Loucy (cell line): ENCODE results near the gene MEF2A.

Experiments
- EZH2phosphoT487 ChIP-seq: fragments of 200-600 bp; IDR thresholded peaks from 2 replicates; pipeline ENCODE4 v1.6.1; 2018; ENCODE audit warnings: antibody characterized with exemption, mild to moderate bottlenecking, moderate library complexity, borderline replicate concordance
- TF ChIP-seq, protein P1 (sequence below): fragments of 200-600 bp; sonication (generic); conservative IDR thresholded peaks from 2 replicates; pipeline ENCODE4 v1.5.1; 2014; ENCODE audit warnings: mild to moderate bottlenecking, antibody characterized with exemption, low read length

DNA sequence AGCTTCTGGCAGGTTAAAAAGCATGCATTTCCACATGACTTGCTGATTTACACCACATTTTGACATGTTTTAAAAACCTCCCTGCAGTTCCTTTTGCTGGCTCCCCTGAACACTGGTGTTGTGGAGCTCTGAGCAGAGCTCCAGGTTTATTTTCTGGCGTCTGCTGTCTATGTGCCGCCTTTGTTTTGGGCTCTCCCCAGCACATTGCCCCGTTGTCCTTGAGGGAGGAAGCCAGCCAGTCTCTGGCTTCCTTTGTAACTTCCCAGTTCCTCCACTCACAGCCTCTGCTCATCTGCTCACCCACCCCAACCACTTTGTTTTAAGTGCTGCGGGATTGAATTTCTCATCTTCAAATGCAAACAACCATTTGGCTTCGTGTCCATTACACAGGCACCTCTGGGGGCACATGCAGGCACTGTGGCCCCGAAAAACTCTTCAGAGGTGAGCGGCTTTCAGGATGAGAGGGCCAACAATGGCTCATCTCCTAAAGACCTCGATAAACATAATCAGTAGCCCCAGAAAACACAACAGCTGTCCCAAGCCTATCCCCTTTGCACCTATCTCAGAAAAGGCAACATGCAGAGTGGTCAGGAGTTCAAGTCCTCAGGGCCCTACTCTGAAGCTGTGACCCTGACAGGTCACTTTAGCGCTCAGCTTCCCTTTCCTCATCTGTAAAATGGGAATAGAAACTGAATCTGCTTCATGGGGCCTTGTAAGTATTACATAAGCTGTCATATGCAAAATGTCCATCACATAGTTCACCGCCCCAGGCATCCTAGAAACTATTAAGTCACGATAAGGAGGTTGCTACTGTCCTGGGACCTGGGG is 1.3 kb upstream of the MEF2A start:
- TF ChIP-seq, protein P1, sequence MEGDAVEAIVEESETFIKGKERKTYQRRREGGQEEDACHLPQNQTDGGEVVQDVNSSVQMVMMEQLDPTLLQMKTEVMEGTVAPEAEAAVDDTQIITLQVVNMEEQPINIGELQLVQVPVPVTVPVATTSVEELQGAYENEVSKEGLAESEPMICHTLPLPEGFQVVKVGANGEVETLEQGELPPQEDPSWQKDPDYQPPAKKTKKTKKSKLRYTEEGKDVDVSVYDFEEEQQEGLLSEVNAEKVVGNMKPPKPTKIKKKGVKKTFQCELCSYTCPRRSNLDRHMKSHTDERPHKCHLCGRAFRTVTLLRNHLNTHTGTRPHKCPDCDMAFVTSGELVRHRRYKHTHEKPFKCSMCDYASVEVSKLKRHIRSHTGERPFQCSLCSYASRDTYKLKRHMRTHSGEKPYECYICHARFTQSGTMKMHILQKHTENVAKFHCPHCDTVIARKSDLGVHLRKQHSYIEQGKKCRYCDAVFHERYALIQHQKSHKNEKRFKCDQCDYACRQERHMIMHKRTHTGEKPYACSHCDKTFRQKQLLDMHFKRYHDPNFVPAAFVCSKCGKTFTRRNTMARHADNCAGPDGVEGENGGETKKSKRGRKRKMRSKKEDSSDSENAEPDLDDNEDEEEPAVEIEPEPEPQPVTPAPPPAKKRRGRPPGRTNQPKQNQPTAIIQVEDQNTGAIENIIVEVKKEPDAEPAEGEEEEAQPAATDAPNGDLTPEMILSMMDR = no peak
- no peak for TF ChIP-seq EZH2phosphoT487
